Activated CD4-positive, alpha-beta memory T cell treated with anti-CD3 and anti-CD28 coated beads for 36 hours (primary cell): Measurements from ENCODE around the gene CTCF. TPM values are rescaled to one million over a fixed set of nuclear protein-coding genes. Genes with fewer than 3 reads are reported as not detected.
A peak's percentile ranks its signal among the peaks of the same experiment; 100 is the strongest.

Source experiments
- CTCF ChIA-PET: fragments of 350-600 bp; sonication (Branson Sonifier 250); formaldehyde crosslinking; loops from one replicate; lab custom pipeline; 2021; ENCODE audit warnings: antibody characterized with exemption, inconsistent platforms; lab: Charles Lee
- POLR2A ChIA-PET: fragments of 350-600 bp; sonication (Branson Sonifier 250); formaldehyde crosslinking; loops from one replicate; lab custom pipeline; 2021; ENCODE audit warnings: antibody characterized with exemption; lab: Charles Lee
- DNase-seq: peaks from one replicate; pipeline ENCODE4 v3.0.0-alpha.2; 2020
- H3K27ac Mint-ChIP-seq: one replicate; pipeline ENCODE4 v1.8.0; 2021; ENCODE audit warnings: mixed read lengths
- H3K27me3 Mint-ChIP-seq: one replicate; pipeline ENCODE4 v1.8.0; 2021; ENCODE audit warnings: mixed read lengths
- H3K36me3 Mint-ChIP-seq: one replicate; pipeline ENCODE4 v1.8.0; 2021; ENCODE audit warnings: mixed read lengths
- H3K4me1 Mint-ChIP-seq: one replicate; pipeline ENCODE4 v1.8.0; 2021; ENCODE audit warnings: low read depth, mixed read lengths
- H3K4me3 Mint-ChIP-seq: one replicate; pipeline ENCODE4 v1.8.0; 2021; ENCODE audit warnings: mild to moderate bottlenecking, mixed read lengths
- H3K9me3 Mint-ChIP-seq: one replicate; pipeline ENCODE4 v1.8.0; 2021; ENCODE audit warnings: mixed read lengths
- intact Hi-C: fragments of 100-400 bp; cut with micrococcal nuclease; formaldehyde crosslinking; loops from one replicate; pipeline ENCODE4 v1.15.1; 2023
- total RNA-seq, 2 experiments: library from RNA; stranded (reverse); gene quantifications; one replicate each; pipeline ENCODE4 v1.2.3, GENCODE V29; 2021

Gene CTCF
- total RNA-seq, 2 experiments from 2014 or later = 48.9 to 51.5 TPM

DNA sequence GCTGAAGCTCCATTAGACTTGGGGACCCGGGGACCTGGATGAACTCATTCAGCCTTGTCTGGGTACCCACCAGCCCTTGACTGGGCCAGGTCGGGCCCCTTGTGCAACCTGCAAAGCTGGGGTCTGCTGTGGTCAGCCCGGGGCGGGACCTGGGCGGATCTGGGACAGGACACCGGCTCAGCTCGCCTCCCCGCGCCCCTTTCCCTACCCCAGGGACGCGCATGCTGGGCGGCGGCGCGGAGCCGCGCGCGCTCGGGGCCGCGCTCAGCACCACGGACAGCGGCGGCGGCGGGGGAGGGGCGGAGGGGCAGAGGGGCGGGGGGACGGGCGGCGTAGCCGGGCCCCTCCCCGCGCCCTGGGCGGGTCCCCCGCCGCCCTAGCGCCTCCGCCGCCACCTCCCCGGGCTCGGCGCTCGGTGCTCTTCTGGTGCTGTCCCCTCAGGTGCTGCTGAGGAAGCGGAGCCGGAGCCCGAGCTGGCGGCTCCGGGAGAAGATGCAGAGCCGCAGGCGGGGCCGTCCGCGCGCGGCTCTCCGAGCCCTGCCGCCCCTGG lies 90.3 kb downstream of the CTCF start:
- peaks cover 31% of the 10 kb centered on the region for H3K36me3 Mint-ChIP-seq
- ChIA-PET POLR2A (no interaction called here), CTCF (interaction anchor here (0.8 to 3.7 kb wide), 6 partner anchors 11 to 205 kb away, joined by 3 to 19 read pairs (median 4); no protein-coding TSS in a partner anchor)
- H3K4me3 Mint-ChIP-seq = no peak overlapping the region
- intact Hi-C loops = no loop called here
- peaks cover 6% of the 10 kb centered on the region for H3K4me1 Mint-ChIP-seq
- DNase-seq = no peak
- H3K27me3 Mint-ChIP-seq = no peaks in the 10 kb centered on the region
- no peak overlapping the region for H3K27ac Mint-ChIP-seq
- no peaks in the 10 kb centered on the region for H3K9me3 Mint-ChIP-seq

DNA sequence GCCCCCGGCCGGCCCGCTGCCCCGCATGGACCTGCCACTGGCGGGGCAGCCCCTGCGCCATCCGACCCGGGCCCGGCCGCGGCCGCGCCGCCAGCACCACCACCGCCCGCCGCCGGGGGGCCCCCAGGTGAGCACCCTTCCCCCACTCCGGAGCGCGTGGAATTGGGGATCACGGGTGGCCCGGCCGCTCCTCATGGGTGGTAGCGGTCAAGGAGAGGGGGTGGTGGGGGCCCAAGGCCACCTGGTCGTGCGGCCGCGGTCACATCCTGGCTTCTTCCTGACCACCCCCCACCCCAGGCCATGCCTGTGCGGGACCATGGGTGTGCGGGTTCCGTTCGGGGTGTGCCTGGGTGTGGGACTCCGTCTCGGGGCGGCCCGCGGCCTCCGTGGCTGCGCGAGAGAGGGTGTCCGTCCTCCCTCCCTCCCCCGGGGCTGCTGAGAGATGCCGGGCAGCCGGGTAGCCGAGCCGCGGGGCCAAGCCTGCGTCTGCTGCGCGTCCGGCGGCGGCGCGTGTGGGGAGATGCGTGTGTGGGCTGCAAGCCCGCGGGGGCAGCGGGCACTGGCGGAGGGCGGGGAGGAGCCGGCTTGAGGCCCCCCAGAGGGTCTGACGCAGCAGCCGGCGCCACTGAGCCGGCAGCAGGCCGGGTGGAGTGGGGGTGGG lies 90.9 kb downstream of the CTCF start:
- no peak overlapping the region for H3K27ac Mint-ChIP-seq
- H3K4me3 Mint-ChIP-seq = no peak overlapping the region
- H3K9me3 Mint-ChIP-seq = no peaks in the 10 kb centered on the region
- H3K4me1 Mint-ChIP-seq = peaks cover 11% of the 10 kb centered on the region
- H3K27me3 Mint-ChIP-seq = no peaks in the 10 kb centered on the region
- peaks cover 31% of the 10 kb centered on the region for H3K36me3 Mint-ChIP-seq
- CTCF ChIA-PET = interaction anchor here (0.8 to 3.7 kb wide), 2 partner anchors 106 to 206 kb away, joined by 3 to 19 read pairs; no protein-coding TSS in a partner anchor
- DNase-seq = no peak
- POLR2A ChIA-PET = no interaction called here
- intact Hi-C loops = no loop called here

DNA sequence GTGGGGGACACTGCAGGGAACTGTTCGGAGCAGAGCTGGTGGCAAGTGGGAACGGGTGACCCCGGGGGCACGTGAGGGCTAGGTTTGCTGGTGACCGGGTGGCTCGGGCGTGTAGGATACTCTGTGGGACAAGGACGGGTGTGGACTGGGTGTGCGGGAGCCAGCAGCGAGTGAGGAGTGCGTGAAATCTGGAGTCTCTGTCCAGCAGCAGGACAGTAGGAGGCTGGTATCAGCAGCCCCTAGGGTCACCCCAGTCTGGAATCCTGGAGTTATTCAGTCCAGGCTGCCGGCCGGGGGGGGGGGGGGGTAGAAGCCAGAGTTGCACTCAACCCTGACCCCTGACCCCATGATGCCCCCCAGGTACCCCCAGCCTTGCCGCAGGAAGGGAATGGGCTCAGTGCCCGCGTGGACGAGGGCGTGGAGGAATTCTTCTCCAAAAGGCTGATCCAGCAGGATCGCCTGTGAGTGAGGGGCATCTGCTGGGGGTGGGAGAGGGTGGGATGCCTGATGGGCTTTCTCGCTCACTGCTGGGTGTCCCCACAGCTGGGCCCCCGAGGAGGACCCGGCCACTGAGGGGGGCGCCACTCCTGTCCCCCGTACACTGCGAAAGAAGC lies 91.6 kb downstream of the CTCF start:
- no peaks in the 10 kb centered on the region for H3K27me3 Mint-ChIP-seq
- no peak for DNase-seq
- H3K4me3 Mint-ChIP-seq = no peak overlapping the region
- H3K9me3 Mint-ChIP-seq = no peaks in the 10 kb centered on the region
- ChIA-PET POLR2A (no interaction called here), CTCF (no interaction called here)
- H3K4me1 Mint-ChIP-seq = peaks cover 17% of the 10 kb centered on the region
- peaks cover 30% of the 10 kb centered on the region for H3K36me3 Mint-ChIP-seq
- intact Hi-C loops = no loop called here
- H3K27ac Mint-ChIP-seq = no peak overlapping the region

DNA sequence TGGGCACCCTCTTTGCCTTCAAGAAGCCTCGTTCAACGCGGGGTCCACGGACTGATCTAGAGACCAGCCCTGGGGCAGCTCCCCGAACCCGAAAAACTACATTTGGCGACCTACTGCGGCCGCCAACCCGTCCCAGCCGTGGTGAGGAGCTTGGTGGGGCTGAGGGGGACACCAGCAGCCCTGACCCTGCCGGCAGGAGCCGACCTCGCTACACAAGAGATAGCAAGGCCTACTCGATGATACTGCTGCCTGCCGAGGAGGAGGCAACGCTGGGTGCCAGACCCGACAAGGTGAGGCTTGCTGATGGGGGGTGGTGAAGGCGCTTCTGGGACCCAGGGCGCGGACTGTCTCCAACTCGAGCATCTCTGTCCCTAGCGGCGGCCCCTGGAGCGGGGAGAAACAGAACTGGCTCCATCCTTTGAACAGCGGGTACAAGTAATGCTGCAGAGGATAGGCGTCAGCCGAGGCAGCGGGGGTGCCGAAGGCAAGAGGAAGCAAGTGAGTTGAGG lies 92.1 kb downstream of the CTCF start:
- Mint-ChIP-seq H3K27me3 (no peaks in the 10 kb centered on the region), H3K36me3 (peaks cover 32% of the 10 kb centered on the region), H3K9me3 (no peaks in the 10 kb centered on the region), H3K27ac (no peak overlapping the region), H3K4me3 (no peak overlapping the region), H3K4me1 (peaks cover 21% of the 10 kb centered on the region)
- intact Hi-C loops = no loop called here
- POLR2A ChIA-PET = no interaction called here
- CTCF ChIA-PET = no interaction called here
- DNase-seq = no peak

DNA sequence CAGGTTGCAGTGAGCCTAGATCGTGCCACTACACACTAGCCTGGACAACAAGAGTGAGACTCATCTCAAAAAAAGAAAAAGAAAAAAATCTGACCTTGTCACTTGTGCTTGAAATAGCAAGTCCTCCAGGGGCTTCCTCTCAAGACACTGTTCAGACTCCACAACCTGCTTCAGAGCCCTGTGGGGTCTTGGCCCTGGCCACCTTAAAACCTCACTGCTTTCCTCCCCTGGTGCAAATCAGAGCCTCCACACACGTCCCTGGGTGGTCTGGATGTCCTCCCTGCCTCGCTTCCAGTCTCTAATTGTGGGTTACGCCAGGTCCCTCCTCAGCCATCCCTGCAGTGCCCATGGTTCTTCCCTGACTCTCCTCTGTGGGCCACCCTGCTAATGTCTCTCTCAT lies 93.0 kb downstream of the CTCF start:
- Mint-ChIP-seq H3K36me3 (peaks cover 28% of the 10 kb centered on the region), H3K4me3 (no peak overlapping the region), H3K4me1 (peaks cover 18% of the 10 kb centered on the region), H3K27me3 (no peaks in the 10 kb centered on the region), H3K9me3 (no peaks in the 10 kb centered on the region), H3K27ac (peak overlapping the region; percentile 2)
- intact Hi-C loops = no loop called here
- ChIA-PET POLR2A (no interaction called here), CTCF (no interaction called here)
- no peak for DNase-seq

DNA sequence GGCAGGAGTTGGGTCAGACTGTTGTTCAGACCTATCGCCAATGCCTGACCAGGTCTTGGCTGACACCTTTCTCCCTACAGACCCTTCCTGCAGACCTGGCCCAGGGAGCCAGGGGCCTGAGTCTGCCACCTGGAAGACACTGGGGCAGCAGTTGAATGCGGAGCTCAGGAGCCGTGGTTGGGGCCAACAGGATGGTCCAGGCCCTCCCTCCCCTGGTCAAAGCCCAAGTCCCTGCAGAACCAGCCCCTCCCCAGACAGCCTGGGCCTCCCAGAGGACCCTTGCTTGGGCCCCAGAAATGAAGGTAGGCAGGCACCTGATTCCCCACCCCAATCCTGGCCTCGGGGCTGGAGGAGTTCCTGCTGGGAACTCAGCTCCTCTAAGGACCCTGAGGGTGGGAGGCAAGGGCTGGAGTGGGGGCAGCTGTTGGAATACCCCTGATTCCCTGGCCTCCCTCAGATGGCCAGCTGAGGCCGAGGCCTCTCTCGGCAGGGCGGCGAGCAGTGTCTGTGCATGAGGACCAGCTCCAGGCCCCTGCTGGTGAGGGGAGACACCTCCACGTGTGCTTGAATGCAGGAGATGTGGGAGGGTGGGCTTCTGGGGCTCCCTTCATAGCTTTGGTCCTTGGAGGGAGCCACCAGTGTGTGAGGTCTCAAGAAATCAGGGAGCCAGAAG lies 94.2 kb downstream of the CTCF start:
- CTCF ChIA-PET = interaction anchor here (1.0 to 5.8 kb wide), 3 partner anchors 11 to 135 kb away, joined by 3 to 64 read pairs (median 11); partner anchors contain the start of gene CARMIL2

DNA sequence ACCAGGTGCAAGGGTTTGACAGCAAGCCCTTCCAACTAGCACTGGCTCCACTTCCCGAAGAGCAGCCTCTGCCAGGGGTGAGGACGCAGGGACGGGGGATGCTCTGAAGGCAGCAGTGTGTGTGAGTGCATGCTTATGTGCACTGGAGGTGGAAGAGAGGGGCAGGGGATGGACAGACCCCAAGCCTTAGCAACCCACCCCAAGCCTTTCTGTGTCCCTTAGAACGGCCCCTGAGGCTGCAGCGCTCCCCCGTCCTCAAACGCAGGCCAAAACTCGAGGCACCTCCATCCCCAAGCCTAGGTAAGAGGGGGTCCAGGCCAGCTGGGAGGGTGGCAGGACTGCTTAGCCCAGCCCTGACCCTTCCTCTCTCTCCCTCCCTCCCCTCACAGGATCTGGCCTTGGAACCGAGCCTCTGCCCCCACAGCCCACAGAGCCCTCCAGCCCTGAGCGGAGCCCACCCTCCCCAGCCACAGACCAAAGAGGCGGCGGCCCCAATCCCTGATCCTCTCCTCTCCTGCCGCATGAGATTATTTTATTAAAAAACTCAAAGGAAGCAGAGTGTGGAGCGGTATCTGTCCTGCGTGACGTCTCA lies 94.8 kb downstream of the CTCF start:
- H3K9me3 Mint-ChIP-seq = no peaks in the 10 kb centered on the region
- peaks cover 16% of the 10 kb centered on the region for H3K36me3 Mint-ChIP-seq
- ChIA-PET CTCF (interaction anchor here (1.0 to 5.8 kb wide), 5 partner anchors 10 to 136 kb away, joined by 3 to 64 read pairs (median 11); partner anchors contain the start of gene CARMIL2), POLR2A (interaction anchor here (1.4 to 4.7 kb wide), 3 partner anchors 10 to 95 kb away, joined by 4 to 32 read pairs (median 23); partner anchors contain the start of genes CARMIL2 and CTCF)
- H3K4me1 Mint-ChIP-seq = peaks cover 26% of the 10 kb centered on the region
- no peaks in the 10 kb centered on the region for H3K27me3 Mint-ChIP-seq
- DNase-seq = no peak
- intact Hi-C loops = no loop called here
- H3K4me3 Mint-ChIP-seq = no peak overlapping the region
- no peak overlapping the region for H3K27ac Mint-ChIP-seq

More for the DNA sequence above, 94.2 kb downstream of the CTCF start:
- intact Hi-C loops = no loop called here
- no peak for DNase-seq
- Mint-ChIP-seq H3K27me3 (no peaks in the 10 kb centered on the region), H3K4me3 (no peak overlapping the region), H3K4me1 (peaks cover 23% of the 10 kb centered on the region), H3K9me3 (no peaks in the 10 kb centered on the region), H3K27ac (no peak overlapping the region), H3K36me3 (peaks cover 21% of the 10 kb centered on the region)
- POLR2A ChIA-PET = no interaction called here

DNA sequence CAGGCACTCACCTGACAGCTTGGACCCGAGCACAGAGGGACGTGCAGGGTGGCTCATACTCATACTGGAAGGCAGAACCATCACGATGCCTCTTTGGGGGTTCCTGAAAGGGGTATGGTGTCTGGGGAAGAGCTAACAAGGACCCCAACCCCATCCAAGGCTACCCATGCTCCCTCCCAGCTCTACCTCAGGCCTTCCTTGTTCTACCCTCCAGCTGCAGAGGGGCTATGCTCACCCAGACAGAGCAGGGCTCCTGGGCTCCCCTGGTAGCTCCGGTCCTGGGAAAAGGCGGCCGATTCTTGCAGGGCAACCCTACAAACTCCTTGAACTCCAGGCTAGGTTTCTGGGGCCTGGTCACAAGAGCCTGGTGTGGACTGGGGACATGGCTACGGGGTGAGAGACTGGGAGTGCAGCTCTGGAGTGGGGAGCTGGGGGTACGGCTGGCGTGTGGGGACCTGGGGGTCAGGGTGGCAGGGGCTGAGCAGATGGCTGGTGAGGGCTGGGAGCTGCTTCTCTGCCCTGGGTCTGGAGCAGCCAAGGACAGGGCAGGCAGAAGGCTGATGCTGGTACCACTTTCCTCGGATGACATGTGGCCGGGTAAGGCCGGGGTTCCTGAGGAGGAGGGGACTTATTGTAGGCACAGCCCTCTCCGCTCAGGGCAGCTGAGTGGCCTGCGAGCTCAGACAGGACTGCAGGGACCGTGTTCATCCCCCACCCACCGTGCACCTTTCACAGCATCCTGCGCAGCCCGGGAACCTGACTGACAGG lies 95.6 kb downstream of the CTCF start:
- Mint-ChIP-seq H3K36me3 (peaks cover 13% of the 10 kb centered on the region), H3K9me3 (no peaks in the 10 kb centered on the region), H3K4me1 (peaks cover 24% of the 10 kb centered on the region), H3K27ac (no peak overlapping the region), H3K27me3 (no peaks in the 10 kb centered on the region), H3K4me3 (peak overlapping the region; percentile 23)
- CTCF ChIA-PET = interaction anchor here (1.0 to 5.8 kb wide), 6 partner anchors 9 to 137 kb away, joined by 4 to 64 read pairs (median 9); partner anchors contain the start of genes CARMIL2 and CTCF
- intact Hi-C loops = no loop called here
- DNase-seq = no peak
- POLR2A ChIA-PET = interaction anchor here (1.4 to 4.7 kb wide), 3 partner anchors 10 to 96 kb away, joined by 4 to 32 read pairs (median 23); partner anchors contain the start of genes CARMIL2 and CTCF

DNA sequence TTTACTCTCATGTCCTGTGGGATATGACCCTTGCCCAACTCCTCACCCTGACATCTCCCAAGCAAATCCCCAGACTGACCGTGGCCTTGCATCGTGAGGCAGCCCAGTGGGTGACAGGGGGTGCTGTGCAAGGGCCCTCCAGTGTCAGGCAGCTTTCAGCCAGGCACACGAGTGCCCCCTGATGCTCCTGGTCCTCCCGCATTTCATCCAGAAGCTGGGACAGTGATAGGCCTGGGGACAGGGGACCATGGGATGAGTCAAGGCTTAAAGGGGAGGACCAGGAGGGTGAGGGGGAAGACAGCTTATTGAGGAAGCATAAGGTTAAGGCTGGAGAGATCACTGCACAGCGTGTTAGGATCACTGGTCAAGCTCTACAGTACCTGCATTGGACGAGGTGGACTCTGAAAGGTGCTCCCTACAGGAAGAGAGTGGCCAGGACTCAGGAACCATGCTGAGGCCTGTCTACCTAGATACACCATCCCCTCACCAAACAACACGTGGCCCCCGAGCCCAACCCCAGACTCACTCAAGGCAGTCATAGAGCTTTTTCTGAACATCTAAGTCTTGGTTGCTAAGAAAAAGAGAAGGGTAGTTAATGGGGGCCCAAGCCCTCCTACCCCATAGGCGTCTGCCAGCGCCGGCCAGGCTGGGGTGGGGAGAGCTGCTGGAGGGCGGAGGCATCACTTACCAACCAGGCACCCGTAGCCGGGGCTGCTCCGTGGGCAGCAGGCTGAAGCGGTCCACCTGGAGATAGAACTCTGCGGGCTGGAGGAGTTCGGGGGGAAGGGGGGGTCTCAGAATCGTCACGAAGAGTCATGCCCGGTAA lies 96.7 kb downstream of the CTCF start:
- Mint-ChIP-seq H3K4me1 (peaks cover 24% of the 10 kb centered on the region), H3K27ac (peak overlapping the region; percentile 87), H3K4me3 (peak overlapping the region; percentile 86), H3K27me3 (no peaks in the 10 kb centered on the region), H3K9me3 (no peaks in the 10 kb centered on the region), H3K36me3 (peaks cover 13% of the 10 kb centered on the region)
- CTCF ChIA-PET = interaction anchor here (1.0 to 5.8 kb wide), 7 partner anchors 7 to 138 kb away, joined by 4 to 64 read pairs (median 7); partner anchors contain the start of genes CARMIL2 and CTCF
- DNase-seq = no peak
- POLR2A ChIA-PET = interaction anchor here (1.2 to 4.7 kb wide), 6 partner anchors 14 to 108 kb away, joined by 3 to 32 read pairs (median 4); partner anchors contain the start of genes CARMIL2 and CTCF
- intact Hi-C loops = no loop called here
